HFF-Myc (cell line): ENCODE measurements around the gene MDM2.

Experiments used
- DNase-seq: peaks from one replicate; pipeline ENCODE4 v3.0.0-alpha.2; 2011; ENCODE audit warnings: low read depth; ENCODE audit errors: extremely low read depth
- H3K4me3 ChIP-seq: replicated peaks from 2 replicates; pipeline ENCODE4 v1.5.1; 2011; ENCODE audit warnings: low read depth, mild to moderate bottlenecking, control low read depth, low read length
- TF ChIP-seq, protein P1 (sequence below): IDR thresholded peaks from 2 replicates; pipeline ENCODE4 v1.5.1; 2012; ENCODE audit warnings: mild to moderate bottlenecking, low read depth, low read length, control low read depth; ENCODE audit errors: missing control alignments

Gene MDM2

DNA sequence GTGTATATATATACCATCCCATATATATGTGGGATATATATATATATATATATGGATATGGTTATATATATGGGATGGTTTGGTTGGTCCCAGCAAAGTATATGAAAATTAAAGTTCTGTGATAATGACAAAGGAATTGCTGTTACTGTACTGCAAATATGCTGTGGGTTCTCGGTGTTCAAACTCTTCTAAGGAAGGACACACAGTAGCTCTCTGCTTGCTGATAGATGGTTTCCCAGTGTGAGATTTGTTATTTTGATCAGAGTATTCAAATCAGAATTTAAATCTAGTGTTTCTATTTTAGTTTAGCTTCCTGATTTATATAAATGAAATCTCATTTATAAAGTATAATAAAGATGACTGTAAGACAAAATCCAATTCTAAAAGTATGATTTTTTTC, 42.3 kb upstream of the MDM2 start:
- H3K4me3 ChIP-seq, result no peak overlapping the region
- no peak for DNase-seq
- TF ChIP-seq, protein P1, sequence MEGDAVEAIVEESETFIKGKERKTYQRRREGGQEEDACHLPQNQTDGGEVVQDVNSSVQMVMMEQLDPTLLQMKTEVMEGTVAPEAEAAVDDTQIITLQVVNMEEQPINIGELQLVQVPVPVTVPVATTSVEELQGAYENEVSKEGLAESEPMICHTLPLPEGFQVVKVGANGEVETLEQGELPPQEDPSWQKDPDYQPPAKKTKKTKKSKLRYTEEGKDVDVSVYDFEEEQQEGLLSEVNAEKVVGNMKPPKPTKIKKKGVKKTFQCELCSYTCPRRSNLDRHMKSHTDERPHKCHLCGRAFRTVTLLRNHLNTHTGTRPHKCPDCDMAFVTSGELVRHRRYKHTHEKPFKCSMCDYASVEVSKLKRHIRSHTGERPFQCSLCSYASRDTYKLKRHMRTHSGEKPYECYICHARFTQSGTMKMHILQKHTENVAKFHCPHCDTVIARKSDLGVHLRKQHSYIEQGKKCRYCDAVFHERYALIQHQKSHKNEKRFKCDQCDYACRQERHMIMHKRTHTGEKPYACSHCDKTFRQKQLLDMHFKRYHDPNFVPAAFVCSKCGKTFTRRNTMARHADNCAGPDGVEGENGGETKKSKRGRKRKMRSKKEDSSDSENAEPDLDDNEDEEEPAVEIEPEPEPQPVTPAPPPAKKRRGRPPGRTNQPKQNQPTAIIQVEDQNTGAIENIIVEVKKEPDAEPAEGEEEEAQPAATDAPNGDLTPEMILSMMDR, result no peak

DNA sequence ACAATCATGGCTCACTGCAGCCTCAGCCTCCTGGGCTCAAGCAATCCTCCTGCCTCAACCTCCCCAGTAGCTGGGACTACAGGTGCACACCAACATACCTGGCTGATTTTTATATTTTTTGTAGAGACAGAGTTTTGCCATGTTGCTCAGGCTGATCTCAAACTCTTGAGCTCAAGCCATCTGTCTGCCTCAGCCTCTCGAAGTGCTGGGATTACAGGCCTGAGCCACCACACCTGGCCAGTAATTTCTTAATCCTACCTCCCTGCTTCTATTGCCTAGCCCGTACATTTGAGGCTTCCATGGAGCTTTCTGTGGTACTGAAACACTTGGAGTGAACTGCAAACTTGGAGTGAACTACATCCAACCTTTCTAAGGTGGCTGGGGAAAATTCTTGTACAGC, 41.3 kb upstream of the MDM2 start:
- TF ChIP-seq, protein P1, result no peak
- H3K4me3 ChIP-seq, result no peak overlapping the region
- DNase-seq, result no peak

DNA sequence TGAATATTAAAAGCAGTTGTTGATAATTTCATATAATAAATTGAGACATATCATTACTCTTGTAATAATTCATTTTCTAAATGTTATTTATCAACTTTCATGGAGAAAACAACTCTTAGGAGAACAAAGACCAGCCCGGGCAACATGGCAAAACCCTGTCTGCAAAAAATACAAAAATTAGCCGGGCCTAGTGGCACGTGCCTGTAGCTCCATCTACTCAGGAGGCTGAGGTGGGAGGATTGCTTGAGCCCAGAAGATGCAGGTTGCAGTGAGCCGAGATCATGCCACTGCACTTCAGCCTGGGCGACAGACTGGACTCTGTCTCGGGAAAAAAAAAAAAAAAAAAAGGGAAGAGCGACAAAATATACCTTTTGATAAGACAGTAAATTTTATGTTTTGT, 40.8 kb upstream of the MDM2 start:
- no peak overlapping the region for H3K4me3 ChIP-seq

DNA sequence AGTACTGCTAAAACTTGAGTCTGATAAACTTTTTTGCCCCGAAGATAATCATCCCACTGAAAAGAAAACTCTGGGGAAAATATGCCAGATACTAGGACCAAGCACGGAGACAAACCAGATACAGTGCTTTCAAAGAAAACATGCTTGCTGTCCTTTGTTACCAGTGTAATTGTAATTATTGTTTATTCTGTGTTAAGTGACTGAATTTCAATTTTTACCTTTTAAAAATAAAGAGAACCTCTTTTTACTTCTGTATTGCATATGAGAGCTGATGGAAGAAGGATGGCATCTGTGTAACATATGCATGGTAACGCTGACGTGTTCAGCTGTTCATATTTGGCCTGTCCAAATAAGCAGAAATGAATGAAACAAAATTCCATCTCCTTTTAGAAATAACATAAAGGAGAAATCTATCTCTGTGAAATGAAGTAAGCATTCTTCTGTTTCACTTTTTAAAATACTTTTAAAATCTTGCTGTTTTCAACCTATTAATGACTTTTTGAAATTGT, 39.5 kb upstream of the MDM2 start:
- no peak overlapping the region for H3K4me3 ChIP-seq
- DNase-seq, result no peak
- TF ChIP-seq, protein P1, result no peak

More for the DNA sequence above, 40.8 kb upstream of the MDM2 start:
- TF ChIP-seq, protein P1, result no peak
- no peak for DNase-seq

DNA sequence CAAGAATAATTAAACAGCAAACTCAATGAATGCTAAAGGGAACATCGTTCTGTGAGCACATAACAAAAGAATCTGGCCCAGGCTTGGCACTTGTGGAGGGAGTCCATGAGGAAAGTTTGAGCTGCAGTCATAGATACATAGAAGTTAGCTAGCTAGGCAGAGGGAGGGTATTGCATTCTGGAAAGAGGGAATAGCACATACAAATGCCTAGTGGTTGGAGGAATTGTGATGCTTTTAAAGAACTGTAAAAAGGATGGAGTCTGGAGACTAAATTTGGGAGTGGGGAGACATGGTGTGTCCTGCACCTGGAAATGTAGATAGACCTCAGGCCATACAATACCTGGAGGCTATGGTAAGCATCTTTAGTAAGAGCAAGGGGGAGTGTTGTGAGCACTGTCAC, 38.0 kb upstream of the MDM2 start:
- no peak for DNase-seq
- H3K4me3 ChIP-seq, result no peak overlapping the region
- TF ChIP-seq, protein P1, result no peak

DNA sequence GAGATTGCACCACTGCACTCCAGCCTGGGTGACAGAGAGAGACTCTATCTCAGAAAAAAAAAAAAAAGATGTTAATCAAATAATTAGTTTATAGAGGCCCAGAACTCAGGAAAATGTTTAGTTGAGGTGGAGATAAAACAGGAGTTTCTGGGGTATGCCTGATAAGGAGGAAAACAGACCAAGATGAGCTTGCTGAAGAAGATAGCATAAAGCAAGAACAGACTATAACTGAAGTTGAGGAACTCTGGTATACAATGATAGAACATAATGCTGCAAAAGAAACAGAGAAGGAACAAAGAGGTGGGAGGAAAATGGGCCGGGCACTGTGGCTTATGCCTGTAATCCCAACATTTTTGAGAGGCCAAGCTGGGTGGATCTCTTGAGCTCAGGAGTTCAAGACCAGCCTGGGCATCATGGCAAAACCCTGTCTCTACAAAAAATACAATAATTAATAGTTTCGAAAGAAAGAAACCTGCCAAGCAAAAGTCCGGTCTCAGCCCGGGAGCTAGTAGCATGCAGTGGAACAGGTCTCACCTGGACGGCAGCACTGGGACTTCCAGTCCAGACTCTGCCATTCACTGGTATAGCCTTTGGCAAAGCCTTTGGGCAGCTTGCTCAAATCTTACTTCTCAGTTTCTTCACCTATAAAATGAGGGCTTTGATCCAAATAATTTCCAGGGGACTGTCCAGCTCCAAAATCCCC, 36.6 kb upstream of the MDM2 start:
- TF ChIP-seq, protein P1, result no peak
- DNase-seq, result no peak
- no peak overlapping the region for H3K4me3 ChIP-seq

DNA sequence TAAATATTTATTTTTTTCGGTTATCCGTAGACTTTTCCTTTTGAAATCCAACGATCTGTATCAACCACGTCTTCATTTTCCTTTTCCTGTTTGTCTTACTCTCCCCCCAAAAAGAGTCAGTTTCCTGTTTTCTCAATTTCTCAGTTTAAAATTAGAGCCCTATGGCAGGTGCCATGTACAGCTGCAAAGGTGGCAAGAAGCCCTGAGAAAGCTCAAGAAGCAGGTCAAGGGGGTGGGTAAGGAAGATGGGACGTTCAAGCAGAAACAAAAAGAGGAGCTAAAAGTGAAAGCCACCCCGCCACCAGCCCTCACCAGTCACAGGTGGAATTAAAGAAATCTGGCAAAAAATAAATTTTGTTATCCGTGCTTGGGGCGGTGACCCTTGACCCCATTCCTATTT, 35.3 kb upstream of the MDM2 start:
- DNase-seq, result no peak
- TF ChIP-seq, protein P1, result no peak
- H3K4me3 ChIP-seq, result no peak overlapping the region
